Colon (tissue), 2 donors: ENCODE measurements around the gene CLCN6.

Source experiments
- FAIRE-seq: peaks from 2 replicates; lab custom pipeline; 2012; peaks lifted over from hg19 to GRCh38; lab: Jason Lieb, UNC
- donor health status: control.
- donor health status: control.

Gene CLCN6, protein sequence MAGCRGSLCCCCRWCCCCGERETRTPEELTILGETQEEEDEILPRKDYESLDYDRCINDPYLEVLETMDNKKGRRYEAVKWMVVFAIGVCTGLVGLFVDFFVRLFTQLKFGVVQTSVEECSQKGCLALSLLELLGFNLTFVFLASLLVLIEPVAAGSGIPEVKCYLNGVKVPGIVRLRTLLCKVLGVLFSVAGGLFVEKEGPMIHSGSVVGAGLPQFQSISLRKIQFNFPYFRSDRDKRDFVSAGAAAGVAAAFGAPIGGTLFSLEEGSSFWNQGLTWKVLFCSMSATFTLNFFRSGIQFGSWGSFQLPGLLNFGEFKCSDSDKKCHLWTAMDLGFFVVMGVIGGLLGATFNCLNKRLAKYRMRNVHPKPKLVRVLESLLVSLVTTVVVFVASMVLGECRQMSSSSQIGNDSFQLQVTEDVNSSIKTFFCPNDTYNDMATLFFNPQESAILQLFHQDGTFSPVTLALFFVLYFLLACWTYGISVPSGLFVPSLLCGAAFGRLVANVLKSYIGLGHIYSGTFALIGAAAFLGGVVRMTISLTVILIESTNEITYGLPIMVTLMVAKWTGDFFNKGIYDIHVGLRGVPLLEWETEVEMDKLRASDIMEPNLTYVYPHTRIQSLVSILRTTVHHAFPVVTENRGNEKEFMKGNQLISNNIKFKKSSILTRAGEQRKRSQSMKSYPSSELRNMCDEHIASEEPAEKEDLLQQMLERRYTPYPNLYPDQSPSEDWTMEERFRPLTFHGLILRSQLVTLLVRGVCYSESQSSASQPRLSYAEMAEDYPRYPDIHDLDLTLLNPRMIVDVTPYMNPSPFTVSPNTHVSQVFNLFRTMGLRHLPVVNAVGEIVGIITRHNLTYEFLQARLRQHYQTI

GRCh38 chr1:11805422-11806306 is at the start of gene CLCN6, which contains the start of gene MTHFR:
Gene CLCN6, plus strand, starts transcription at chr1:11806191. Its CDS starts 72 bp downstream, at chr1:11806263.
Gene MTHFR, minus strand, starts transcription at chr1:11805964. Its CDS starts 2,848 bp downstream, at chr1:11803116.
- FAIRE-seq, result no peak

GRCh38 chr1:11757047-11757446 is 48.9 kb upstream of the CLCN6 start:
- no peak for FAIRE-seq

- no peak for FAIRE-seq
These were observed 46.2 kb upstream of the CLCN6 start for GRCh38 chr1:11759791-11760190.

- no peak for FAIRE-seq
These were observed 44.7 kb upstream of the CLCN6 start for GRCh38 chr1:11761285-11761684.

GRCh38 chr1:11761988-11762406 is 44.0 kb upstream of the CLCN6 start, which contains the start of gene C1orf167:
Gene C1orf167, plus strand, starts transcription at chr1:11762193. Its CDS starts 2,208 bp downstream, at chr1:11764401.
- FAIRE-seq, result no peak

DNA sequence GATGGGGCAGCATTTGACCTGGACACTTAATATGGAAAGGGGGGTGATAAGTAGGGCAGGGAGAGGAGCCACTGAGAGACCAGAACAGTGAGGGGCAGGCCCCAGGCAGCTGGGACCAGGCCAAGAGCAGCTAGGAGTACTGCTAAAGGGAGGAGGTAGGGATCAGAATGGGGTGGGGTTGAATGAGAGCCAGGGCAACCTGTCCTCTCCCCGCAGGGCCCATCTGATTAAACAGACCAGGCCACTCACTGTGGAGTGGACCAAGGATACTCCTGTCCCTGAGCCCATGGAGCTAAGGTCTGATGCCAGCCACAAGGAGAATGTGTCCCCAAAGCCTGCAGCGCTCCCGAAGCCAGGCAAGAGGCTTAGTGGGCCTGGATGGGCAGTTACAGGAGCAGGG is 41.9 kb upstream of the CLCN6 start:
- no peak for FAIRE-seq

DNA sequence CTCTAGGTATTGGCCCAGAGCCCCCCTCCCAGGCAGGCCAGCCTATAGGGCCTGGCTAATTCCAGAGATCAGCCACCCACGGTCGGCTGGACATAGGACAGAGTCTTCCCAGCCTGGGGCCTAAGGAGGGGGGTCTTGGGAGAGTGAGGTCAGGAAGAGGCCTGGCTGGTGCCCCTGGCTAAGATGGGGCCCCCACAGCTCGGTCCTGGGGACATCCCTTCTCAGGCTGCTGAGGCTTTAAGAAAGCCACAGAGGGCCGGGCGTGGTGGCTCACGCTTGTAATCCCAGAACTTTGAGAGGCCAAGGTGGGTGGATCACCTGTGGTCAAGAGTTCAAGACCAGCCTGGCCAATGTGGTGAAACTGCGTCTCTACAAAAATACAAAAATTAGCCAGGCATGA is 41.5 kb upstream of the CLCN6 start:
- FAIRE-seq, result no peak

GRCh38 chr1:11765661-11766428 is 40.1 kb upstream of the CLCN6 start:
- FAIRE-seq, result no peak

- no peak for FAIRE-seq
These were observed 39.6 kb upstream of the CLCN6 start for GRCh38 chr1:11766429-11766776.

DNA sequence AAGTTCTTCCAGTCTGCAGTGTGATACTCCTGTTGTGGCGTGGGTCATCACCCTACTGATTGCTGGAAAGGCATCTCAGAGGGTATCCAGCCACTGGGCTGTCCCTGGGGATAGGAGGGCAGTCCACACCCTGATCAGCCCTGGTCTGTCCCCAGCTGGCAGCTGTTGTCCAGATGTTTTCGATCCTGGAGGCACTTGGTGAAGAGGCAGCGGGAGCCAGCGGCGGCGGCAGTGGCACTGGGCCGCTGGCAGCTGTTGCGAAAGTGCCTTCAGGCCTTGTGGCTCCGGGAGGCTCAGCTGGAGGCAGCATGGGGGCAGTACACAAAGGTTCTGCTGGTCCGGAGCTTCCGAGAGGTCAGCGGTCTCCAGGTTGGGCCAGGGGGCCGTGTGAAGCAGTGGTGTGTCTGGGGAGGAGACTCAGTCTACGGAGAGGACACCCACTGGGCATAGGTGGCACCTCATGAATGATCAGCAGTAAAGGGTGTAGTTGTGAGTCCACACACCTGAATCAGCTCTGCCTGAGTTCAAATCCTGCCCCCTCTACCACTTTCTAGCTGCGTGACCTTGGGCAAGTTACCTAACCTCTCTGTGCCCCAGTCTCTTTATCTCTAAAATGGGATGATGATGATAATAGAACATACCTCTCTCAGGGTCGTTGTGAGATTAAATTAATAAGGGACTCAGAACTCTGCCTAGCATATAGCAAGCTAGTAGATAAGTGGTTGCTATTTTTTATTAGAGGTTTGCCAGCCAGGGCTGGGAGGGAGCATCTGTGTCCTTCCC is 37.9 kb upstream of the CLCN6 start:
- no peak for FAIRE-seq

GRCh38 chr1:11768821-11769220 is 37.2 kb upstream of the CLCN6 start:
- FAIRE-seq, result no peak

- FAIRE-seq, result no peak
These were observed 36.7 kb upstream of the CLCN6 start for GRCh38 chr1:11769274-11769673.

DNA sequence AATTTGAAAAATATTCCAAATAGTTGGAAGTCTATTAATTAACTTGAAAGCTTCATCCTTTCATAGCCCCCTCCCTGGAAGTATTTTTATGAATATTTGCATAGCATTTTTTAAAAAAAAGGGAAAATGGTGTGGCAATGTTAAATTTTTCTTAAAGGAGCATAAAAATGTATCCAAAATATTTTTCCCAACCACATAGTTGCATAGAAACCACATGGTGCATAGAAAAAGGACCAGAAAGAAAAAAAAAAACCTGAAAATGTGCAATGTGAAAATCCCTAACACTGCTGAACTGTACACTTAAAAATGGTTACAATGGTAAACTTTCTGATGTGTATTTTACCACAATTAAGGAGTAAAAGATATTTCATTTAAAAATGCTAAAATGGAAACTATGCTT is 36.0 kb upstream of the CLCN6 start:
- FAIRE-seq, result no peak

GRCh38 chr1:11771481-11772043 is 34.4 kb upstream of the CLCN6 start:
- no peak for FAIRE-seq

DNA sequence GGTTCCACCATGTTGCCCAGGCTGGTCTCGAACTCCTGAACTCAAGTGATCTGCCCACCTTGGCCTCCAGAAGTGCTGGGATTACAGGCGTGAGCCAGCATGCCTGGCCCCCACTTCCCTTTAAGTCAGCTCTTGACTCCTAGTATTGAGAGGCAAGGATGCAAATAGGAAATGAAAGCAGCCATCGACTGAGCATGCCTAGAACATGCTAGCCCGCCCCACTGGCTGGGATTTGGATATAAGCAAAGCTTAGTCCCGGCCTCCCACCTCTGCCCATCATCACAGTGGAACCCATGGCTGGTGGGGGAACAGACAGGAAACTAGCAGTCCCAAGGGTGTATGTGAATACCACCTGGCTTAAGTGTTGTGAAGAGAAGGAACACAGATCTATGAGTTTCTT is 33.5 kb upstream of the CLCN6 start:
- no peak for FAIRE-seq

DNA sequence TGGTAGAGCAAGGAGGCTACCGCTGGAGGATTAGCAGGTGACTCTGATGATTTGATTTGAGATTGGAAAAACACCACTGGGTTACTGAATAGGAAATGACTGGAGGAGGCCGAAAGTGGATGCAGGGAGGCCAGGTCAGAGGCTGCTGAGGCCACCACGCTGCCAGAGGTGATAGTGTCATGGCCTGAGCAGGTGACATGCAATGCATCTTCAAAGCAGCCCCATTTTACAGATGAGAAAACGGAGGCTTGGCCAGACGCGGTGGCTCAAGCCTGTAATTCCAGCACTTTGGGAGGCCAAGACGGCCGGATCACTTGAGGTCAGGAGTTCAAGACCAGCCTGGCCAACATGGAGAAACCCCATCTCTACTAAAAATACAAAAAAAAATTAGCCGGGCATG is 31.2 kb upstream of the CLCN6 start:
- FAIRE-seq, result no peak

- FAIRE-seq, result no peak
These were observed 28.2 kb upstream of the CLCN6 start for GRCh38 chr1:11777658-11778322.

GRCh38 chr1:11778336-11778735 is 27.7 kb upstream of the CLCN6 start:
- no peak for FAIRE-seq

DNA sequence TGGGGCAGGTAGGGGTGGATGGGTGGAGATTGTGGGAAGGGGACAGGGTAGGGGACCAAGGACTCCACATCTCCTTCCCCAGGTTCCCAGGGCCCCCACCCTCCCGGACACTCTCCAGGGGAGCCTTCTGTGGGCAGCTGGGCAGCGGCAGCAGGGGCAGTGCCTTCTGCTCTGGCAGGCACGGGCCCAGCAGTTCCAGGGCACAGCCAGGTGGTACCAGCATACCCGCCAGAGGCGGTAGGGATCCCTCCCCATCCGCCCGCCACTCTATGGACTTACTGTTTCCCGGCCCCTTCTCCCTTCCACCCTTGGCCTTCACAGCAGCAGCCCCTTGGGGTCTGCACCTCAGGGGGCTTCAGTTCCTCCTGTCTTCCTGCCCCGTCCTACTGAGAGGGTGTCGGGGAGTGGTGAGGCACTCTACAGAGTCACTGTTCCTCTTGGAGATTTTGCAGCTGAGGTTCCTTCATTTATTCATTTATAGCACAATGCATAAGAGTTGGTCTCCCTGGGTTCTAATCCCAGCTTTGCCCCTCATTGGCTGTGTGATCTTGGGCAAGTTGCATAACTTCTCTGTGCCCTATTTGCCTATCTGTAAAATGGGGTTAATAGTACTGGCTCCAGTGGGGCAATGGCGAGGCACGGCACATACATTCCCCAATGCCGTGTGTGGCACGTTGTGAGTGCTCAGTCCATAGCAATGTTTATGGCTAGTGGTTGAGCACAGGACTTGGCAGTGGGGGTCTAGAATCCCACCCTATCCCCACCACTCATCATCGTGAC is 27.0 kb upstream of the CLCN6 start:
- no peak for FAIRE-seq
